ENCODE results near the gene TPD52L3.

Gene TPD52L3

GRCh38 chr9:6328103-6328502, at the start of gene TPD52L3:
Gene TPD52L3 (plus strand): TSS chr9:6328375. CDS start chr9:6328596, 221 bp downstream.
- TF ChIP-seq ZNF274 (IDR thresholded peaks at IDR 0.05; ENCODE audit: low read depth, low read length), result no peak
- H3K4me3 ChIP-seq (ENCODE audit: low read length), result no peak within 1 kb of the TSS

GRCh38 chr9:6301858-6302257, 26.3 kb upstream of the TPD52L3 start:
- no peak overlapping the region for H3K4me3 ChIP-seq (ENCODE audit: low read length)
- no peak for TF ChIP-seq ZNF274 (IDR thresholded peaks at IDR 0.05; ENCODE audit: low read depth, low read length)

- TF ChIP-seq ZNF274 (IDR thresholded peaks at IDR 0.05; ENCODE audit: low read depth, low read length), result no peak
Measured at GRCh38 chr9:6302417-6302816, 25.8 kb upstream of the TPD52L3 start.

GRCh38 chr9:6304232-6304631, 23.9 kb upstream of the TPD52L3 start:
- H3K4me3 ChIP-seq (ENCODE audit: low read length), result no peak overlapping the region
- TF ChIP-seq ZNF274 (IDR thresholded peaks at IDR 0.05; ENCODE audit: low read depth, low read length), result no peak

More at GRCh38 chr9:6302417-6302816, 25.8 kb upstream of the TPD52L3 start:
- H3K4me3 ChIP-seq (ENCODE audit: low read length), result no peak overlapping the region

GRCh38 chr9:6305954-6306563, 22.1 kb upstream of the TPD52L3 start:
- H3K4me3 ChIP-seq (ENCODE audit: low read length), result no peak overlapping the region
- TF ChIP-seq ZNF274 (IDR thresholded peaks at IDR 0.05; ENCODE audit: low read depth, low read length), result no peak

DNA sequence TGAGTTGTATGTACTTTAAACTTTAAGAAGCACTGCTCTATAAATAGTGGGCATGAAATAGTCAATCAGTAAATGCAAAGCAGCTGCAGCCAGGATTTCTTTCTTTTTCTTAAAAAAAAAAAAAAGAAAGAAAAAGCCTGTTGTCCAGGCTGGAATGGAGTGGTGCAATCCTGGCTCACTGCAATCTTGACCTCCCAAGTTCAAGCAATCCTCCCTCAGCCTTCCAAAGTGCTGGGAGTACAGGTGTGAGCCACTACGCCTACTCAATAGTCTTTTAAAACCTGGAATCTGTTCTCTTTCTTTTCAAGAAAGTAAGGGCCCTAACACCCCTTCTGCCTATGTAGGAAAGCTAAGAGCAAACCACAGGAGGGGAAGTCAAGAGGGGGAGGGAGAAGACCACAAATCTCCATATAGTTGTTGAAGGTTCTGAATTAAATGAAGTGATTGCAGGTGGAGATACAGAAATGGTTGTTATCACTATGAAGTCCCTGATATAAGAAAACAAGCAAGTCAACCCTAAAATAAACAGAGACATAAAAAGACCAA, 20.6 kb upstream of the TPD52L3 start:
- no peak overlapping the region for H3K4me3 ChIP-seq (ENCODE audit: low read length)
- TF ChIP-seq ZNF274 (IDR thresholded peaks at IDR 0.05; ENCODE audit: low read depth, low read length), result no peak

DNA sequence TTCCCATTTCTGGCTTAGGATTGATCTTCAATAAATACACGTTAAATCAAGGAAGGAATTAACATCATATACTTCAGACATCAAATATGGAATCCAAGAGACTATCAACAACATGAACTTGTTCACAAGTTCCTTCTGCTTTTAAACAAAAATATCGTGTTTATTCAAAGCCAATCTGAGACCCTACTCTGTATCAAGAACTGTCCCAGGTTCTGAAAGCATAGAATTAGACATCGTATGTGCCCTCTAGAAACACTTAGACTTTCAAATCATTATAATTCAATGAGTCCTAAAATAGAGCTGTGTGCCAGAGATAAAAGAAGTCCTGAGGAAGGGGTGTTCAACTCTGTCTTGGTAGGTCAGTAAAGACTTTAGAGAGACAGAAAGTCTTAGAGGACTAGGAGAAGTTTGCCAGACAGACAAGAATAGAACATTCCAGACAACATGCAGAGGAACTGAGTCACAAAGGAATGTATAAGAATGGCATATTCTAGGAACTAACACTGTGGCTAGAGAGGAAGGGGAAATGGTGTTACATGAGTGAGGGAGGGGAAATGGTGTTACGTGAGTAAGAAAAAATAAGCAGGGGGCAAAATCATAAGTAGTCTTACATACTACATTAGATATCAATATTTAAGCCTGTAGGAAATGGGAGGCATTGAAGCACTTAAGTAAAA, 2.9 kb downstream of the TPD52L3 start:
- no peak for TF ChIP-seq ZNF274 (IDR thresholded peaks at IDR 0.05; ENCODE audit: low read depth, low read length)

DNA sequence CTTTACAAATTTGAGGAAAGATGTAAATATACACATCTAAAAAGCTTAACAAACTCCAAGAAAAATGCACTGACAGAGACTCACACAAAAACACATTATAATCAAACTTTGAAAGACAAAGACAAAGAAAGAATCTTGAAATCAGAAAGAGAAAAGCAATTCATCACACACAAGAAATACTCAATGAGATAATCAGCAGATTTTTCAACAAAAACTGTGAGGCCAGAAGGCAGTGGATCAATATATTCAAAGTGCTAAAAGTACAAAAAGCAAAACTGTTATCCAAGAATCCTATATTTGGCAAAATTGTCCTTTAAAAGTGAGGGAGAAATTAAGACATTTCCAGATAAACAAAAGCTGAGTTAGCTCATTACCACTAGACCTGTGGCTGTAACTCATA, 6.1 kb downstream of the TPD52L3 start:
- no peak overlapping the region for H3K4me3 ChIP-seq (ENCODE audit: low read length)
- TF ChIP-seq ZNF274 (IDR thresholded peaks at IDR 0.05; ENCODE audit: low read depth, low read length), result no peak

More for the DNA sequence above, 2.9 kb downstream of the TPD52L3 start:
- no peak overlapping the region for H3K4me3 ChIP-seq (ENCODE audit: low read length)

DNA sequence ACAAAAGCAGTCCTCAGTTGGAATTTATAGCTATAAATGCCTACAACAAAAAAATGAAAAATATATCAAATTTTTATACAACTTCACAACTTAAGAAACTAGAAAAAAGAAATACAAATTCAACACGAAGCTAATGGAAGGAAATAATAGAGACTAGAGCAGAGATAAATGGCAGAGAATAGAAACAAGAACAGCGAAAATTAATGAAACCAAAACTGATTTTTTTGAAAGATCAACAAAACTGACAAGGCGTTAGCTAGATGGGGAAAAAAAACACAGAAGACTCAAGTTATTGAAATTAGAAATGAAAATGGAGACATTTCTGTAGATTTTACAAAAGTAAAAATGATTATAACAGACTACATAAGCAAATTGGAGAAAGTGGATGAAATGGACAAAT, 20.6 kb downstream of the TPD52L3 start:
- H3K4me3 ChIP-seq (ENCODE audit: low read length), result no peak overlapping the region
- no peak for TF ChIP-seq ZNF274 (IDR thresholded peaks at IDR 0.05; ENCODE audit: low read depth, low read length)

- TF ChIP-seq ZNF274 (IDR thresholded peaks at IDR 0.05; ENCODE audit: low read depth, low read length), result no peak
- no peak overlapping the region for H3K4me3 ChIP-seq (ENCODE audit: low read length)
Measured at GRCh38 chr9:6351737-6352136, 23.6 kb downstream of the TPD52L3 start.

- TF ChIP-seq ZNF274 (IDR thresholded peaks at IDR 0.05; ENCODE audit: low read depth, low read length), result no peak
- H3K4me3 ChIP-seq (ENCODE audit: low read length), result no peak overlapping the region
Measured at GRCh38 chr9:6354072-6354686, 26.0 kb downstream of the TPD52L3 start.

DNA sequence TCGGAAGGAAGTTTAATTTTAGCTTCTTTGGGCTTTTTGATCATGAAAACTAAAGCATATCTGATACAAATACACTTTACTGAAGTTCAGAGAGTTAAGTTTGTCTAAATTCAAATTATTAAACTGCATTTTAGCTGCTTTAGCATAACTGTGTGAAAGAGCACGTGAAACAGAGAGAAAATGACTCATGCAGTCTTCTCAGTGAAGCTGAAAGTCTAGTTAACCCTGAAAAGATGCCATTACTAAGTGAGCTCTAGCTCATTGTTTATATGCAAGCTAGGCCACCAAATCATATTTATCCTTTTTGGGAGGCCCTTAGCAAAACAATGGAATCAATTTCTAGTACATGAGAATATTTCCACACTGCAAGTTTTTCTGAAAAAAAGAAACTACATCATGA, 27.6 kb downstream of the TPD52L3 start:
- H3K4me3 ChIP-seq (ENCODE audit: low read length), result no peak overlapping the region
- no peak for TF ChIP-seq ZNF274 (IDR thresholded peaks at IDR 0.05; ENCODE audit: low read depth, low read length)

DNA sequence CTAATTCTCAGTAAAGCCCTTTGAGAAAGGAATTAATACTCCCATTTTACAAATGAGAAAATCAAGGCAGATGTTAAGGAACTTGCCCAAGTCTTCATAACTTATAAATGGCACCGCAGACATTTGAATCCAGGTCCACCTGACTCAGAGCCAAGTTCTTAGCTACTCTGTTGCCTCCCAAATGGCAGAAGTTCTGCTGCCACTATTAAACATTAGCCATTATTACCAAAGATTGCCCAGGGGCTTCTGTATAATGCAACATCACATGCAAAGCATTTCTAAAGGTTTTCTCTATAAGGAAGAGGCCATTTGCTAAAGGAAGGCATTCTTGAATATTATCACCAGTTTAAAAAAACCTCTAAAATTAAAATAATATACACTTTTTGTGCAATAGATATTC, 28.3 kb downstream of the TPD52L3 start:
- H3K4me3 ChIP-seq (ENCODE audit: low read length), result no peak overlapping the region
- TF ChIP-seq ZNF274 (IDR thresholded peaks at IDR 0.05; ENCODE audit: low read depth, low read length), result no peak

GRCh38 chr9:6356904-6357303, 28.7 kb downstream of the TPD52L3 start:
- H3K4me3 ChIP-seq (ENCODE audit: low read length), result no peak overlapping the region
- TF ChIP-seq ZNF274 (IDR thresholded peaks at IDR 0.05; ENCODE audit: low read depth, low read length), result no peak

Data from GM08714 (cell line).